Mesodermal cell (in vitro differentiated cells): ENCODE measurements around the gene AOPEP.

Experiments used
- H3K27ac ChIP-seq: 2 replicates; pipeline ENCODE4 v1.7.0; 2013; ENCODE audit warnings: mild to moderate bottlenecking, low read depth, low read length, moderate library complexity; ENCODE audit not compliant: severe bottlenecking
- H3K36me3 ChIP-seq: 2 replicates; pipeline ENCODE4 v1.7.1; 2013; ENCODE audit warnings: mild to moderate bottlenecking, low read length, moderate library complexity; ENCODE audit not compliant: control insufficient read depth, insufficient read depth
- H3K4me1 ChIP-seq: one replicate; pipeline ENCODE4 v1.7.1; 2013; ENCODE audit warnings: mild to moderate bottlenecking, low read length; ENCODE audit not compliant: insufficient read depth, control insufficient read depth, poor library complexity, severe bottlenecking
- H3K4me3 ChIP-seq: 2 replicates; pipeline ENCODE4 v1.7.0; 2013; ENCODE audit warnings: low read length, control low read depth, mild to moderate bottlenecking; ENCODE audit not compliant: insufficient read depth, poor library complexity, severe bottlenecking; ENCODE audit errors: extremely low read depth
- H3K9me3 ChIP-seq: 2 replicates; pipeline ENCODE4 v1.7.1; 2013; ENCODE audit warnings: mild to moderate bottlenecking, low read length, moderate library complexity; ENCODE audit not compliant: control insufficient read depth
- WGBS, 2 experiments: methylation state at CpG; one replicate each; pipeline ENCODE4 v1.1.5; 2013; ENCODE audit warnings: missing lambda C conversion rate in 2 of 2; ENCODE audit not compliant: insufficient coverage in 2 of 2; 5-methylcytosine and 5-hydroxymethylcytosine counted together

AOPEP gene

GRCh38 chr9:95135756-95136155, 409.3 kb downstream of the AOPEP start:
- peaks cover 15% of the 10 kb centered on the region for H3K4me1 ChIP-seq
- 96 to 99% methylated on average over 8 to 9 of the region's 10 CpGs for WGBS, 2 experiments

More at GRCh38 chr9:95135756-95136155, 409.3 kb downstream of the AOPEP start:
- H3K9me3 ChIP-seq = no peaks in the 10 kb centered on the region
- no peaks in the 10 kb centered on the region for H3K36me3 ChIP-seq
- no peak overlapping the region for H3K27ac ChIP-seq
- H3K4me3 ChIP-seq = no peak overlapping the region
